ENCODE data around the gene PSMB11.
A peak's percentile ranks its signal among the peaks of the same experiment; 100 is the strongest.

The PSMB11 gene

GRCh38 chr14:23066368-23066767 lies 24.4 kb downstream of the PSMB11 start:
- Histone ChIP-seq H3K27ac (ENCODE audit: low read length) (no peak overlapping the region), H3K4me1 (ENCODE audit: control insufficient read depth, insufficient read depth, low read length) (peaks cover 30% of the 10 kb centered on the region), H3K9me3 (ENCODE audit: control insufficient read depth in 2 of 2, low read length in 2 of 2) (no peaks in the 10 kb centered on the region), H3K27me3 (ENCODE audit: control insufficient read depth in 1 of 2, insufficient read depth in 2 of 2, low read length in 2 of 2) (no peaks in the 10 kb centered on the region), H3K9ac (ENCODE audit: low read length in 2 of 2) (peak overlapping the region in 1 of 2 donors; percentile 29), H3K36me3 (ENCODE audit: control insufficient read depth in 2 of 2, insufficient read depth in 2 of 2, low read length in 2 of 2) (peaks cover 53 to 59% of the 10 kb centered on the region in 2 donors), H3K4me3 (ENCODE audit: low read length in 2 of 2) (no peak overlapping the region)

- Histone ChIP-seq H3K36me3 (ENCODE audit: control insufficient read depth in 2 of 2, insufficient read depth in 2 of 2, low read length in 2 of 2) (peaks cover 53 to 56% of the 10 kb centered on the region in 2 donors), H3K27ac (ENCODE audit: low read length) (no peak overlapping the region), H3K4me3 (ENCODE audit: low read length in 2 of 2) (no peak overlapping the region), H3K4me1 (ENCODE audit: control insufficient read depth, insufficient read depth, low read length) (peaks cover 33% of the 10 kb centered on the region), H3K9ac (ENCODE audit: low read length in 2 of 2) (no peak overlapping the region), H3K9me3 (ENCODE audit: control insufficient read depth in 2 of 2, low read length in 2 of 2) (no peaks in the 10 kb centered on the region), H3K27me3 (ENCODE audit: control insufficient read depth in 1 of 2, insufficient read depth in 2 of 2, low read length in 2 of 2) (no peaks in the 10 kb centered on the region)
Measured at GRCh38 chr14:23066855-23067744, 25.1 kb downstream of the PSMB11 start.

- Histone ChIP-seq H3K27ac (ENCODE audit: low read length) (peak overlapping the region; percentile 49), H3K27me3 (ENCODE audit: control insufficient read depth in 1 of 2, insufficient read depth in 2 of 2, low read length in 2 of 2) (no peaks in the 10 kb centered on the region), H3K36me3 (ENCODE audit: control insufficient read depth in 2 of 2, insufficient read depth in 2 of 2, low read length in 2 of 2) (peaks cover 48 to 53% of the 10 kb centered on the region in 2 donors), H3K4me1 (ENCODE audit: control insufficient read depth, insufficient read depth, low read length) (peaks cover 33% of the 10 kb centered on the region), H3K9me3 (ENCODE audit: control insufficient read depth in 2 of 2, low read length in 2 of 2) (no peaks in the 10 kb centered on the region), H3K4me3 (ENCODE audit: low read length in 2 of 2) (no peak overlapping the region), H3K9ac (ENCODE audit: low read length in 2 of 2) (peak overlapping the region in 1 of 2 donors; percentile 21)
Measured at GRCh38 chr14:23067847-23068788, 26.1 kb downstream of the PSMB11 start.

DNA sequence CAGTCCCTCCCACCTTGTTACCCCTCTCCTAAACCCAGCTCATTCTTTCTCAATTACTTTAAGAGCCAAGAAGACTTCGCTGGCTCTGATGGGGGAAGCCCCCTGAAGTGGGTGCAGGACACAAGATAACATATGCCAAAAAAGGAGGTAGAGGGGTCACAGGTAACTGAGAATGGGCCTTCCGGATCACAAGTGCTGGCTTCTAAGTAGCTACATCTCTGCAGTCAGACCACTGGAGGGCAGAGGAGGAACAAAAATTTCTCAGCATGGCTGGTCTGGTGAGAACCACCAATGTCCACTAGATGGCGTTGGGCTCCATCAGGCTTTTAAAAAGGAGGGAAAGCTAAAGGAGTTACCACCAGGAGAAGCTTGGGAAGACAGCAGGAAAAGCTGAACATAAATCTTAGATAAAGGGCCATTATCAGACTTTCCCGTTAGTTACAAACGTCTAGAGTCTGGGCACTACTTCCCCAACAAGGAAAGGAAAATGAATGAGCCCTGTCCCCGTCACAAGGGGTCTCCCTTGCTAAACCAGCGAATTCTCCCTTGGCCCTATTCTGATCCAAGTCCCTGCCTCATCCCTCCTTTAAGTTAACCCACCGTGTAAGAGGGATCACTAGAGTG lies 26.9 kb downstream of the PSMB11 start:
- Histone ChIP-seq H3K9ac (ENCODE audit: low read length in 2 of 2) (peak overlapping the region in 1 of 2 donors; percentile 21), H3K9me3 (ENCODE audit: control insufficient read depth in 2 of 2, low read length in 2 of 2) (no peaks in the 10 kb centered on the region), H3K27ac (ENCODE audit: low read length) (no peak overlapping the region), H3K4me1 (ENCODE audit: control insufficient read depth, insufficient read depth, low read length) (peaks cover 33% of the 10 kb centered on the region), H3K36me3 (ENCODE audit: control insufficient read depth in 2 of 2, insufficient read depth in 2 of 2, low read length in 2 of 2) (peaks cover 42 to 47% of the 10 kb centered on the region in 2 donors), H3K4me3 (ENCODE audit: low read length in 2 of 2) (no peak overlapping the region), H3K27me3 (ENCODE audit: control insufficient read depth in 1 of 2, insufficient read depth in 2 of 2, low read length in 2 of 2) (no peaks in the 10 kb centered on the region)

GRCh38 chr14:23069413-23069806 lies 27.4 kb downstream of the PSMB11 start:
- Histone ChIP-seq H3K4me1 (ENCODE audit: control insufficient read depth, insufficient read depth, low read length) (peaks cover 33% of the 10 kb centered on the region), H3K9me3 (ENCODE audit: control insufficient read depth in 2 of 2, low read length in 2 of 2) (no peaks in the 10 kb centered on the region), H3K9ac (ENCODE audit: low read length in 2 of 2) (no peak overlapping the region), H3K36me3 (ENCODE audit: control insufficient read depth in 2 of 2, insufficient read depth in 2 of 2, low read length in 2 of 2) (peaks cover 37 to 42% of the 10 kb centered on the region in 2 donors), H3K4me3 (ENCODE audit: low read length in 2 of 2) (no peak overlapping the region), H3K27me3 (ENCODE audit: control insufficient read depth in 1 of 2, insufficient read depth in 2 of 2, low read length in 2 of 2) (no peaks in the 10 kb centered on the region), H3K27ac (ENCODE audit: low read length) (no peak overlapping the region)

DNA sequence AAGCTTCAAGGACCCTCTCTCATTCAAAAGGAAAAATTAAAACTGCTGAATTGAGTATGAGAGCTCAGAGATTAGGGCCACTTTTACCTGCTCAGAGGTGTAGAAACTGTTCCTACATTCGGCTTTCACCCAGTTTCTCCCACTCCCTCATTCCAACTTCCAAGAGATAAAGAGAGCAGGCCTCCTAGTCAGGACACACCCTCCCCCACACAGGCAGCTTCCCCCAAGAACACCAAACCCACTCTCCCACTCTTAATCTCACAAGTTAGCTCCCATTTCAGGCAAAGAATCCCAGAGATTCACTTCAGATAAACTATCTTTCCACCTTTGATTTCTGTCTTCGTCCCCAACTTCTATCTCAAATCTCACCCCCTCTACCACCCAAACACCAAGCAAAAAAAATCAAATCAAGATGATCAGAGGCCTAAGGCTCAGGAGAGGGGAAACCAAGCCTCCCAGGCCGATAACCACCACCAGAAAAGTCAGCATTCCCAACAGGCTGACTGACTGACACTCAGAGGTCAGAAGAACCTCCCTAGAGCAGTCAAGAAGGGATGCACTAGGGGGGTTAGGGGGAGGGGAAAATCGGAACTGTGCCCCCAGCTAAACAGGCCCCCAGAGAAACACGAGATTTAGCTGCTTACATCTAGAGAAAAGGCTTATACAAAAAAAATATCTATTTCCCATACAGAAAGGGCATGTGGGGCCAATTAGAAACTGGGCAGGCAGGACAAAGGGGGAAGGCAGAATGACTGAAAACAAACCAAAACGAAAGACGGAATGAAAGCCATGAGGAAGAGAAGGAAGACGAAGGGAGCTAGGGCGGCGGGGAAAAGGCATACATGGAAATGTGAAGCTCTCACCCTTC lies 28.5 kb downstream of the PSMB11 start:
- peak overlapping the region; percentile 86 to 92 for H3K4me3 ChIP-seq (ENCODE audit: low read length in 2 of 2)
- peaks cover 33% of the 10 kb centered on the region for H3K4me1 ChIP-seq (ENCODE audit: control insufficient read depth, insufficient read depth, low read length)
- peaks cover 42 to 43% of the 10 kb centered on the region in 2 donors for H3K36me3 ChIP-seq (ENCODE audit: control insufficient read depth in 2 of 2, insufficient read depth in 2 of 2, low read length in 2 of 2)
- peak overlapping the region; percentile 82 for H3K27ac ChIP-seq (ENCODE audit: low read length)
- no peaks in the 10 kb centered on the region for H3K9me3 ChIP-seq (ENCODE audit: control insufficient read depth in 2 of 2, low read length in 2 of 2)
- H3K27me3 ChIP-seq (ENCODE audit: control insufficient read depth in 1 of 2, insufficient read depth in 2 of 2, low read length in 2 of 2): no peaks in the 10 kb centered on the region
- H3K9ac ChIP-seq (ENCODE audit: low read length in 2 of 2): peak overlapping the region; percentile 86 to 90

DNA sequence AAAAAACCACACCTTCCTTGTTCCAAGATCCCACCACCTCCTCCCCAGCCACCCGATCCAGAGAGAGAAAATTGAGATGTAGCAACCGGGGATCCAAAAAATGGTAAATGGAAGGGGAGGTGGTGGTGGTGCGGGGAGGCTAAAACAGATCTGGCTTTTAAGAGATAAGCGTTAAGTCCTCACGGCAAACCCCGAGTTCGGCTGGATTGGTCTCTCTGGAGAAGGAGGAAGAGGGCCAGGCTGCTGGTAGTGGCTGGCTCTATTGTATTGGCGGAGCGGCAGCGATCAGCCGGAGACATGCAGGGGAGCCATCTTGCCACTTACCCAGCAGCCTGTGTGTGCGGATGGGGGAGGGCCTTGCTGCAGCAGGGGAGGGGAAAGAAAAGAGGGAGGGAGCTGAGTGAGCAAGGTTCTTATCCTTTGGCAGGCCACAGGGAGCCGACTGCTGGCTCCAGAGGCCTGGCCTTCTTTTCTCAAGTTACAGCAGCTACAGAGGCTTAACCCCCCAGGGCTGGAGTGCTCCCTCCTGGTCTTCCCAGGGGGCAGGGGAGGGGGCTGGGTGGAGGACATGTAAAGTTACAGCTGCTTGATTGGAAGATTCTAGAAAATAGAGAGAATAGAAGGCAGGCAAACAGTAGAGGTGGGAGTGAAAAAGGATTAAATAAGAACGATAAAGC lies 29.4 kb downstream of the PSMB11 start:
- H3K4me3 ChIP-seq (ENCODE audit: low read length in 2 of 2): peak overlapping the region; percentile 86 to 92
- peaks cover 33% of the 10 kb centered on the region for H3K4me1 ChIP-seq (ENCODE audit: control insufficient read depth, insufficient read depth, low read length)
- peaks cover 41% of the 10 kb centered on the region in 2 donors for H3K36me3 ChIP-seq (ENCODE audit: control insufficient read depth in 2 of 2, insufficient read depth in 2 of 2, low read length in 2 of 2)
- H3K9ac ChIP-seq (ENCODE audit: low read length in 2 of 2): peak overlapping the region; percentile 86 to 90
- no peaks in the 10 kb centered on the region for H3K9me3 ChIP-seq (ENCODE audit: control insufficient read depth in 2 of 2, low read length in 2 of 2)
- peak overlapping the region; percentile 82 for H3K27ac ChIP-seq (ENCODE audit: low read length)
- H3K27me3 ChIP-seq (ENCODE audit: control insufficient read depth in 1 of 2, insufficient read depth in 2 of 2, low read length in 2 of 2): no peaks in the 10 kb centered on the region

GRCh38 chr14:23071921-23072539 lies 30.0 kb downstream of the PSMB11 start:
- H3K4me1 ChIP-seq (ENCODE audit: control insufficient read depth, insufficient read depth, low read length): peaks cover 33% of the 10 kb centered on the region
- peaks cover 42 to 43% of the 10 kb centered on the region in 2 donors for H3K36me3 ChIP-seq (ENCODE audit: control insufficient read depth in 2 of 2, insufficient read depth in 2 of 2, low read length in 2 of 2)
- no peaks in the 10 kb centered on the region for H3K27me3 ChIP-seq (ENCODE audit: control insufficient read depth in 1 of 2, insufficient read depth in 2 of 2, low read length in 2 of 2)
- H3K9ac ChIP-seq (ENCODE audit: low read length in 2 of 2): peak overlapping the region; percentile 72 to 90
- no peaks in the 10 kb centered on the region for H3K9me3 ChIP-seq (ENCODE audit: control insufficient read depth in 2 of 2, low read length in 2 of 2)
- peak overlapping the region; percentile 82 for H3K27ac ChIP-seq (ENCODE audit: low read length)
- H3K4me3 ChIP-seq (ENCODE audit: low read length in 2 of 2): peak overlapping the region; percentile 86 to 92

GRCh38 chr14:23074906-23075305 lies 32.9 kb downstream of the PSMB11 start:
- peaks cover 27% of the 10 kb centered on the region for H3K4me1 ChIP-seq (ENCODE audit: control insufficient read depth, insufficient read depth, low read length)

More at GRCh38 chr14:23074906-23075305, 32.9 kb downstream of the PSMB11 start:
- no peak overlapping the region for H3K27ac ChIP-seq (ENCODE audit: low read length)
- H3K4me3 ChIP-seq (ENCODE audit: low read length in 2 of 2): no peak overlapping the region
- H3K9me3 ChIP-seq (ENCODE audit: control insufficient read depth in 2 of 2, low read length in 2 of 2): no peaks in the 10 kb centered on the region
- no peak overlapping the region for H3K9ac ChIP-seq (ENCODE audit: low read length in 2 of 2)
- H3K36me3 ChIP-seq (ENCODE audit: control insufficient read depth in 2 of 2, insufficient read depth in 2 of 2, low read length in 2 of 2): peaks cover 52 to 57% of the 10 kb centered on the region in 2 donors
- no peaks in the 10 kb centered on the region for H3K27me3 ChIP-seq (ENCODE audit: control insufficient read depth in 1 of 2, insufficient read depth in 2 of 2, low read length in 2 of 2)
